CD8-positive, alpha-beta memory T cell (primary cell): ENCODE data around the gene ZNF253. TPM values are rescaled to one million over a fixed set of nuclear protein-coding genes. Genes with fewer than 3 reads are reported as not detected.
A peak's percentile ranks its signal among the peaks of the same experiment; 100 is the strongest.
"Not testable (repeated sequence)": the region's sequence is repeated elsewhere in the genome, so short reads cannot be mapped to it uniquely, and the experiment has no call there.

Source experiments
- CTCF ChIA-PET: fragments of 350-600 bp; sonication (Branson Sonifier 250); formaldehyde crosslinking; loops from one replicate; lab custom pipeline; 2021; ENCODE audit warnings: antibody characterized with exemption; lab: Charles Lee
- POLR2A ChIA-PET: fragments of 350-600 bp; sonication (Branson Sonifier 250); formaldehyde crosslinking; loops from one replicate; lab custom pipeline; 2021; ENCODE audit warnings: antibody characterized with exemption; lab: Charles Lee
- DNase-seq, 5 donors: peaks; one replicate each; pipeline versions ENCODE4 v3.0.0 to v3.0.0-alpha.2; 2020 to 2022; ENCODE audit warnings: mixed read lengths in 1 of 5
- H3K27ac ChIP-seq: one replicate; pipeline ENCODE4 v1.7.0; 2013; ENCODE audit warnings: low read depth, mild to moderate bottlenecking, low read length, moderate library complexity
- H3K27me3 ChIP-seq: 2 replicates; pipeline ENCODE4 v1.7.0; 2013; ENCODE audit warnings: low read length, mild to moderate bottlenecking; ENCODE audit not compliant: insufficient read depth, poor library complexity, severe bottlenecking
- H3K36me3 ChIP-seq: 2 replicates; pipeline ENCODE4 v1.7.0; 2013; ENCODE audit warnings: mild to moderate bottlenecking, low read length, moderate library complexity; ENCODE audit not compliant: insufficient read depth
- H3K4me1 ChIP-seq: 2 replicates; pipeline ENCODE4 v1.7.0; 2013; ENCODE audit warnings: mild to moderate bottlenecking, low read length, moderate library complexity; ENCODE audit not compliant: insufficient read depth
- H3K4me3 ChIP-seq: 2 replicates; pipeline ENCODE4 v1.7.0; 2013; ENCODE audit warnings: mild to moderate bottlenecking, low read length
- H3K9me3 ChIP-seq: 2 replicates; pipeline ENCODE4 v1.7.0; 2013; ENCODE audit warnings: mild to moderate bottlenecking, low read length
- H3K27ac Mint-ChIP-seq, 8 donors: one replicate each; pipeline ENCODE4 v1.8.0; 2020 to 2021; ENCODE audit warnings: mixed read lengths in 8 of 8, mild to moderate bottlenecking in 6 of 8, inconsistent platforms in 3 of 8, moderate library complexity in 3 of 8
- H3K27me3 Mint-ChIP-seq, 2 donors: one replicate each; pipeline ENCODE4 v1.8.0; 2020 to 2021; ENCODE audit warnings: mixed read lengths in 2 of 2, mild to moderate bottlenecking in 1 of 2, moderate library complexity in 1 of 2
- H3K36me3 Mint-ChIP-seq, 3 donors: one replicate each; pipeline ENCODE4 v1.8.0; 2020 to 2021; ENCODE audit warnings: mixed read lengths in 3 of 3, inconsistent platforms in 1 of 3, mild to moderate bottlenecking in 1 of 3
- H3K4me1 Mint-ChIP-seq, 3 donors: one replicate each; pipeline ENCODE4 v1.8.0; 2020 to 2021; ENCODE audit warnings: mixed read lengths in 3 of 3, inconsistent platforms in 1 of 3, mild to moderate bottlenecking in 1 of 3
- H3K4me3 Mint-ChIP-seq, 7 donors: one replicate each; pipeline ENCODE4 v1.8.0; 2020 to 2021; ENCODE audit warnings: mixed read lengths in 7 of 7, mild to moderate bottlenecking in 6 of 7, moderate library complexity in 4 of 7, inconsistent platforms in 2 of 7
- H3K9me3 Mint-ChIP-seq, 5 donors: one replicate each; pipeline ENCODE4 v1.8.0; 2020 to 2022; ENCODE audit warnings: mixed read lengths in 5 of 5, mild to moderate bottlenecking in 3 of 5, moderate library complexity in 2 of 5, inconsistent platforms in 1 of 5
- polyA plus RNA-seq: library from polyadenylated mRNA; unstranded; fragments of 300-500 nt; fragmentation: Illumina TruSeq; gene quantifications from one replicate; pipeline ENCODE4 v1.2.3, GENCODE V29; 2021
- total RNA-seq, 2 experiments: library from RNA; stranded (reverse); gene quantifications; one replicate each; pipeline ENCODE4 v1.2.3, GENCODE V29; 2021

Gene ZNF253
- total and polyA plus RNA-seq, 3 experiments from 2014 or later, result 6.8 to 16.1 (median 14.0) TPM

DNA sequence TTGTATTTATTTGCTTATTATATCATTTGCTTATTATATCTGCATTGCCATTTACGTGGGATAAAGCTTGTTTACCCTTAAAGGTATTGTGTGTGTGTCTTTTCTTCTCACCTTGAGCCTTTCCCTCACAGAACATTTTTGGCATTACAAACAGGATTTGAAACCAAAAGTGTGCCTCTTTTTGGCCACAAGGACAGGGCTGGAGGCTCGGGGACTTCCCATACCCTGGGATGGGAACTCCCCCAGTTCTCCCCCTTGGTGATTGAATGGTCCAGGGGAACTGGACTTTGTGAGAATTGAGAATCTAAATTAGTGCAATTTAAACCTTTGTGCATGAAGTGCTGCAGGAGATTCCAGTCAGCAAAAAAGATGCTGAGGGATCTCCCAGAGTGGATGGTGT is 41.8 kb upstream of the ZNF253 start:
- H3K27me3 ChIP-seq, result no peaks in the 10 kb centered on the region
- Mint-ChIP-seq H3K36me3 (peaks cover 0 to 42% (median 26%) of the 10 kb centered on the region in 3 donors), H3K4me3 (peak overlapping the region in 3 of 7 donors; percentile 5 to 54 (median 32)), H3K4me1 (peaks cover 27 to 32% (median 29%) of the 10 kb centered on the region in 3 donors), H3K27me3 (peaks cover 5 to 6% of the 10 kb centered on the region in 2 donors), H3K27ac (peak overlapping the region in 3 of 8 donors; percentile 36 to 87 (median 41)), H3K9me3 (peaks cover 12 to 33% (median 29%) of the 10 kb centered on the region in 5 donors)
- ChIA-PET POLR2A (no interaction called here), CTCF (no interaction called here)
- H3K9me3 ChIP-seq, result no peaks in the 10 kb centered on the region
- no peak overlapping the region for H3K4me3 ChIP-seq
- DNase-seq, result no peak
- no peak overlapping the region for H3K27ac ChIP-seq
- no peaks in the 10 kb centered on the region for H3K36me3 ChIP-seq
- H3K4me1 ChIP-seq, result peaks cover 16% of the 10 kb centered on the region

GRCh38 chr19:19826875-19827274 is 38.8 kb upstream of the ZNF253 start:
- H3K27me3 ChIP-seq, result no peaks in the 10 kb centered on the region
- ChIA-PET POLR2A (no interaction called here), CTCF (no interaction called here)
- Mint-ChIP-seq H3K9me3 (peaks cover 31 to 55% (median 50%) of the 10 kb centered on the region in 5 donors), H3K4me3 (no peak overlapping the region), H3K36me3 (peaks cover 5 to 48% (median 6%) of the 10 kb centered on the region in 3 donors), H3K27ac (peak overlapping the region in 1 of 8 donors; percentile 43), H3K27me3 (peaks cover 6% of the 10 kb centered on the region in 2 donors), H3K4me1 (peaks cover 2 to 5% (median 3%) of the 10 kb centered on the region in 3 donors)
- H3K27ac ChIP-seq, result no peak overlapping the region
- peaks cover 4% of the 10 kb centered on the region for H3K4me1 ChIP-seq
- no peak for DNase-seq
- H3K9me3 ChIP-seq, result peaks cover 18% of the 10 kb centered on the region
- H3K36me3 ChIP-seq, result no peaks in the 10 kb centered on the region
- H3K4me3 ChIP-seq, result no peak overlapping the region

DNA sequence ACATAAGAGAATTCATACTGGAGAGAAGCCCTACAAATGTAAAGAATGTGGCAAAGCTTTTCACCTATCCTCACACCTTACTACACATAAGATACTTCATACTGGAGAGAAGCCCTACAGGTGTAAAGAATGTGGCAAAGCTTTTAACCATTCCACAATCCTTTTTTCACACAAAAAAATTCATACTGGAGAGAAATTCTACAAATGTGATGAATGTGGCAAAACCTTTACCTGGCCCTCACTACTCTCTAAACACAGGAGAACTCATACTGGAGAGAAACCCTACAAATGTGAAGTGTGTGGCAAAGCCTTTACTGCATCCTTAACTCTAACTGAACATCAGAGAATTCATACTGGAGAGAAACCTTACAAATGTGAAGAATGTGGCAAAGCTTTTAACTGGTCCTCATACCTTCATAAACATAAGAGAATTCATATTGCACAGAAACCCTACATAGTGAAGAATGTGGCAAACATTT is 30.1 kb upstream of the ZNF253 start:
- POLR2A ChIA-PET, result no interaction called here

GRCh38 chr19:19847781-19848180 is 17.9 kb upstream of the ZNF253 start:
- Histone ChIP-seq H3K36me3 (no peaks in the 10 kb centered on the region), H3K9me3 (no peaks in the 10 kb centered on the region), H3K27ac (no peak overlapping the region), H3K4me1 (no peaks in the 10 kb centered on the region), H3K27me3 (no peaks in the 10 kb centered on the region), H3K4me3 (no peak overlapping the region)
- Mint-ChIP-seq H3K4me3 (no peak overlapping the region), H3K27ac (no peak overlapping the region), H3K9me3 (peaks cover 0 to 6% (median 4%) of the 10 kb centered on the region in 5 donors), H3K27me3 (no peaks in the 10 kb centered on the region), H3K4me1 (no peaks in the 10 kb centered on the region), H3K36me3 (peaks cover 2 to 10% (median 2%) of the 10 kb centered on the region in 3 donors)
- CTCF ChIA-PET, result no interaction called here
- DNase-seq, result no peak
- POLR2A ChIA-PET, result no interaction called here

More for the DNA sequence above, 30.1 kb upstream of the ZNF253 start:
- Histone ChIP-seq H3K27me3 (no peaks in the 10 kb centered on the region), H3K9me3 (peaks cover 33% of the 10 kb centered on the region), H3K36me3 (no peaks in the 10 kb centered on the region), H3K4me1 (no peaks in the 10 kb centered on the region), H3K4me3 (no peak overlapping the region), H3K27ac (no peak overlapping the region)
- Mint-ChIP-seq H3K27ac (no peak overlapping the region), H3K4me1 (no peaks in the 10 kb centered on the region), H3K36me3 (peaks cover 0 to 19% (median 13%) of the 10 kb centered on the region in 3 donors), H3K9me3 (peaks cover 34 to 75% (median 67%) of the 10 kb centered on the region in 5 donors), H3K4me3 (no peak overlapping the region), H3K27me3 (peaks cover 0 to 2% of the 10 kb centered on the region in 2 donors)
- no peak for DNase-seq
- CTCF ChIA-PET, result no interaction called here

GRCh38 chr19:19849056-19849455 is 16.6 kb upstream of the ZNF253 start:
- Histone ChIP-seq H3K4me3 (no peak overlapping the region), H3K27me3 (no peaks in the 10 kb centered on the region), H3K4me1 (no peaks in the 10 kb centered on the region), H3K9me3 (no peaks in the 10 kb centered on the region), H3K27ac (no peak overlapping the region), H3K36me3 (no peaks in the 10 kb centered on the region)
- no peak overlapping the region for H3K27ac Mint-ChIP-seq
- H3K4me3 Mint-ChIP-seq, result no peak overlapping the region
- H3K4me1 Mint-ChIP-seq, result no peaks in the 10 kb centered on the region
- peaks cover 0 to 4% (median 2%) of the 10 kb centered on the region in 3 donors for H3K36me3 Mint-ChIP-seq
- CTCF ChIA-PET, result no interaction called here
- H3K9me3 Mint-ChIP-seq, result no peaks in the 10 kb centered on the region
- POLR2A ChIA-PET, result interaction anchor here (0.6 kb wide), 1 partner anchor 25 kb away, joined by 5 read pairs; no protein-coding TSS in a partner anchor
- DNase-seq, result no peak
- no peaks in the 10 kb centered on the region for H3K27me3 Mint-ChIP-seq

GRCh38 chr19:19851740-19852139 is 13.9 kb upstream of the ZNF253 start:
- DNase-seq, H3K9me3 ChIP-seq, H3K4me1 ChIP-seq, H3K27ac Mint-ChIP-seq, CTCF ChIA-PET, H3K27me3 ChIP-seq, H3K27me3 Mint-ChIP-seq, H3K27ac ChIP-seq, H3K36me3 ChIP-seq, H3K4me3 ChIP-seq, H3K9me3 Mint-ChIP-seq, H3K36me3 Mint-ChIP-seq, POLR2A ChIA-PET, H3K4me3 Mint-ChIP-seq: not testable (repeated sequence)
- peaks cover 6 to 18% (median 10%) of the 10 kb centered on the region in 3 donors for H3K4me1 Mint-ChIP-seq

GRCh38 chr19:19858751-19859150 is 6.9 kb upstream of the ZNF253 start:
- H3K27me3 ChIP-seq, result no peaks in the 10 kb centered on the region
- H3K4me3 ChIP-seq, result no peak overlapping the region
- no peaks in the 10 kb centered on the region for H3K4me1 ChIP-seq
- no peaks in the 10 kb centered on the region for H3K9me3 ChIP-seq
- no peaks in the 10 kb centered on the region for H3K36me3 ChIP-seq
- H3K27me3 Mint-ChIP-seq, result peaks cover 0 to 3% of the 10 kb centered on the region in 2 donors
- ChIA-PET POLR2A (interaction anchor here (0.7 kb wide), 1 partner anchor 343 kb away, joined by 5 read pairs; the partner anchor contains the start of gene NDUFA13), CTCF (no interaction called here)
- H3K27ac ChIP-seq, result no peak overlapping the region
- H3K4me3 Mint-ChIP-seq, result peak overlapping the region in 2 of 7 donors; percentile 9 to 48
- H3K36me3 Mint-ChIP-seq, result peaks cover 0 to 3% (median 0%) of the 10 kb centered on the region in 3 donors
- no peak for DNase-seq
- H3K27ac Mint-ChIP-seq, result no peak overlapping the region
- H3K9me3 Mint-ChIP-seq, result no peaks in the 10 kb centered on the region
- H3K4me1 Mint-ChIP-seq, result peaks cover 10 to 25% (median 14%) of the 10 kb centered on the region in 3 donors

- peaks cover 0 to 6% (median 0%) of the 10 kb centered on the region in 3 donors for H3K36me3 Mint-ChIP-seq
- peak in 4 of 5 donors; percentile 49 to 82 (median 58) for DNase-seq
- H3K27me3 Mint-ChIP-seq, result peaks cover 0 to 3% of the 10 kb centered on the region in 2 donors
- Histone ChIP-seq H3K27ac (no peak overlapping the region), H3K36me3 (no peaks in the 10 kb centered on the region), H3K4me3 (peak overlapping the region; percentile 32), H3K27me3 (no peaks in the 10 kb centered on the region), H3K4me1 (no peaks in the 10 kb centered on the region), H3K9me3 (no peaks in the 10 kb centered on the region)
- H3K4me3 Mint-ChIP-seq, result peak overlapping the region; percentile 43 to 87 (median 73)
- H3K4me1 Mint-ChIP-seq, result peaks cover 6 to 11% (median 11%) of the 10 kb centered on the region in 3 donors
- no peaks in the 10 kb centered on the region for H3K9me3 Mint-ChIP-seq
- peak overlapping the region in 4 of 8 donors; percentile 15 to 70 (median 50) for H3K27ac Mint-ChIP-seq
- POLR2A ChIA-PET, result interaction anchor here (0.6 kb wide), 1 partner anchor 17 kb away, joined by 3 read pairs; no protein-coding TSS in a partner anchor
- CTCF ChIA-PET, result interaction anchor here (1.0 kb wide), 1 partner anchor 328 kb away, joined by 3 read pairs; no protein-coding TSS in a partner anchor
These were observed 4.8 kb upstream of the ZNF253 start for GRCh38 chr19:19860756-19861390.
